ENCODE measurements around the gene MGAT5B. TPM values are rescaled to one million over a fixed set of nuclear protein-coding genes. Genes with fewer than 3 reads are reported as not detected.

Gene MGAT5B
- total RNA-seq, 1 experiment from 2014 or later, result 4.4 TPM

DNA sequence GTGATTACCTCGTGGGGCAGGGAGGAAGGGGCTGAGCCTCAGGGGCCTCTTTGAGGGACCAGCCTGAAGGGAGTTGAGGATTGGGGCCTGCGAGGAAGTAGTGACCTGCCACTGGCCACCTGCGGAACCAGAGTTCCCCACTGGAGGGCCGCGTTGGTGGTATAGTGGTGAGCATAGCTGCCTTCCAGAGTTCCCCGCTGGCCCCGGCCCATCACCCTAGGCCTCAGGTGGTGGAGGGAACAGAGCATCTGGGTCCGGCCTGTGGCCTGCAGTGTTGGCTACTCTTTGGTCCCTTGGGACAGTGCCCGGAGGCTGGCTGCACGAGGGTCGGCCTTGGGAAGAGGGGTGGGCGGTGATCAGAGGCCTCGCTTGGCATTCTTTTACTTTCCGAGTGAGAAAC is 20.5 kb downstream of the MGAT5B start:
- Histone ChIP-seq H3K9ac (ENCODE audit: low read length) (no peak overlapping the region), H3K79me2 (ENCODE audit: insufficient read depth, low read length) (no peaks in the 10 kb centered on the region), H4K20me1 (ENCODE audit: insufficient read depth) (no peaks in the 10 kb centered on the region), H3K27ac (ENCODE audit: low read depth, low read length) (no peak overlapping the region), H3K4me3 (replicated peaks in 1 of 2; ENCODE audit: low read depth in 1 of 2, low read length in 2 of 2) (no peak overlapping the region), H3K36me3 (ENCODE audit: control insufficient read depth in 1 of 2, insufficient read depth in 2 of 2, low read length in 2 of 2) (no peaks in the 10 kb centered on the region), H3K4me2 (ENCODE audit: low read length) (no peak overlapping the region), H3K27me3 (ENCODE audit: insufficient read depth, low read length) (no peaks in the 10 kb centered on the region), H3K4me1 (ENCODE audit: control insufficient read depth in 1 of 2, insufficient read depth in 2 of 2, low read length in 2 of 2) (peaks cover 0 to 3% of the 10 kb centered on the region in 2 experiments; a peak in 1 of 4 replicates), H3K9me3 (ENCODE audit: control insufficient read depth in 1 of 2, insufficient read depth in 1 of 2, low read depth in 1 of 2, low read length in 2 of 2) (no peaks in the 10 kb centered on the region), H3K9me2 (ENCODE audit: insufficient read depth) (no peaks in the 10 kb centered on the region), H2AFZ (ENCODE audit: low read depth, low read length, poor library complexity, severe bottlenecking) (no peak overlapping the region)
- no TSS peak for BruUV-seq (replicated peaks)
- POLR2A ChIA-PET, result no interaction called here
- RAD21 ChIA-PET (ENCODE audit: low non-redundant PET in 1 of 2, low total read pairs in 2 of 2, uncharacterized antibody in 2 of 2, unreplicated experiment in 2 of 2), result no interaction called here
- DNase-seq (ENCODE audit: low read depth, low spot score) (no peak), ATAC-seq (peak; percentile 65)
- CTCF ChIA-PET, result no interaction called here
- intact Hi-C loops (cut with micrococcal nuclease), result no loop called here
- TF ChIP-seq, protein P1, sequence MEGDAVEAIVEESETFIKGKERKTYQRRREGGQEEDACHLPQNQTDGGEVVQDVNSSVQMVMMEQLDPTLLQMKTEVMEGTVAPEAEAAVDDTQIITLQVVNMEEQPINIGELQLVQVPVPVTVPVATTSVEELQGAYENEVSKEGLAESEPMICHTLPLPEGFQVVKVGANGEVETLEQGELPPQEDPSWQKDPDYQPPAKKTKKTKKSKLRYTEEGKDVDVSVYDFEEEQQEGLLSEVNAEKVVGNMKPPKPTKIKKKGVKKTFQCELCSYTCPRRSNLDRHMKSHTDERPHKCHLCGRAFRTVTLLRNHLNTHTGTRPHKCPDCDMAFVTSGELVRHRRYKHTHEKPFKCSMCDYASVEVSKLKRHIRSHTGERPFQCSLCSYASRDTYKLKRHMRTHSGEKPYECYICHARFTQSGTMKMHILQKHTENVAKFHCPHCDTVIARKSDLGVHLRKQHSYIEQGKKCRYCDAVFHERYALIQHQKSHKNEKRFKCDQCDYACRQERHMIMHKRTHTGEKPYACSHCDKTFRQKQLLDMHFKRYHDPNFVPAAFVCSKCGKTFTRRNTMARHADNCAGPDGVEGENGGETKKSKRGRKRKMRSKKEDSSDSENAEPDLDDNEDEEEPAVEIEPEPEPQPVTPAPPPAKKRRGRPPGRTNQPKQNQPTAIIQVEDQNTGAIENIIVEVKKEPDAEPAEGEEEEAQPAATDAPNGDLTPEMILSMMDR (IDR thresholded peaks at IDR 0.05 in 2 of 3, conservative IDR thresholded peaks at IDR 0.05 in 1 of 3; ENCODE audit: borderline replicate concordance in 1 of 3, insufficient read depth in 1 of 3, low read depth in 2 of 3, low read length in 2 of 3), result peak in 2 of 3 experiments; percentile 11 to 22; a peak in 1 of 6 replicates
- TF ChIP-seq, protein P2, sequence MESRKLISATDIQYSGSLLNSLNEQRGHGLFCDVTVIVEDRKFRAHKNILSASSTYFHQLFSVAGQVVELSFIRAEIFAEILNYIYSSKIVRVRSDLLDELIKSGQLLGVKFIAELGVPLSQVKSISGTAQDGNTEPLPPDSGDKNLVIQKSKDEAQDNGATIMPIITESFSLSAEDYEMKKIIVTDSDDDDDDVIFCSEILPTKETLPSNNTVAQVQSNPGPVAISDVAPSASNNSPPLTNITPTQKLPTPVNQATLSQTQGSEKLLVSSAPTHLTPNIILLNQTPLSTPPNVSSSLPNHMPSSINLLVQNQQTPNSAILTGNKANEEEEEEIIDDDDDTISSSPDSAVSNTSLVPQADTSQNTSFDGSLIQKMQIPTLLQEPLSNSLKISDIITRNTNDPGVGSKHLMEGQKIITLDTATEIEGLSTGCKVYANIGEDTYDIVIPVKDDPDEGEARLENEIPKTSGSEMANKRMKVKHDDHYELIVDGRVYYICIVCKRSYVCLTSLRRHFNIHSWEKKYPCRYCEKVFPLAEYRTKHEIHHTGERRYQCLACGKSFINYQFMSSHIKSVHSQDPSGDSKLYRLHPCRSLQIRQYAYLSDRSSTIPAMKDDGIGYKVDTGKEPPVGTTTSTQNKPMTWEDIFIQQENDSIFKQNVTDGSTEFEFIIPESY (IDR thresholded peaks at IDR 0.05; ENCODE audit: extremely low read depth, insufficient replicate concordance, low read length), result no peak

DNA sequence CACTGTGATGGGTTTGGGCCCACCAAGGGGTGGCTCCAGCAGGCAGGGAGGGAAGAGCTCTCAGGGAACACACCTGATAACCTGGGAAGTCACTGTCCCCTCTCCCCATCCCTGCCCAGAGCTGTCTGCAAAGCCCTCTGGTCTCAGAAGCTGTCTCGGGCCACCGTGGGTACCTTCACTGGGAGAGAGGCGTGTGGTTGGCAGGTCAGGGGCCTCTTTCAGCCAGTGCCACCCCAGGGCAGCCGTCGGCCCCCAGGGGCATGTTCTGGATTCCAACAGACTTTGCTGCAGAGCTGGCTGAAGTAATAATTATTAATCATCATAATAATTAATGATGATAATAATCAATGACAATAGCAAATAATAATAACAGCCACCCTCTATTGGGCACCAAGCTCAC is 21.1 kb downstream of the MGAT5B start:
- no peak overlapping the region for H3K27ac ChIP-seq (ENCODE audit: low read depth, low read length)
- no peaks in the 10 kb centered on the region for H3K9me3 ChIP-seq (ENCODE audit: control insufficient read depth in 1 of 2, insufficient read depth in 1 of 2, low read depth in 1 of 2, low read length in 2 of 2)
- H4K20me1 ChIP-seq (ENCODE audit: insufficient read depth), result no peaks in the 10 kb centered on the region
- no peak overlapping the region for H2AFZ ChIP-seq (ENCODE audit: low read depth, low read length, poor library complexity, severe bottlenecking)
- DNase-seq (ENCODE audit: low read depth, low spot score), result no peak
- no peak overlapping the region for H3K9ac ChIP-seq (ENCODE audit: low read length)
- no peaks in the 10 kb centered on the region for H3K36me3 ChIP-seq (ENCODE audit: control insufficient read depth in 1 of 2, insufficient read depth in 2 of 2, low read length in 2 of 2)
- RAD21 ChIA-PET (ENCODE audit: low non-redundant PET in 1 of 2, low total read pairs in 2 of 2, uncharacterized antibody in 2 of 2, unreplicated experiment in 2 of 2), result no interaction called here
- POLR2A ChIA-PET, result no interaction called here
- no peak overlapping the region for H3K4me3 ChIP-seq (replicated peaks in 1 of 2; ENCODE audit: low read depth in 1 of 2, low read length in 2 of 2)
- H3K4me2 ChIP-seq (ENCODE audit: low read length), result no peak overlapping the region
- ATAC-seq, result no peak
- intact Hi-C loops (cut with micrococcal nuclease), result no loop called here
- H3K9me2 ChIP-seq (ENCODE audit: insufficient read depth), result no peaks in the 10 kb centered on the region
- CTCF ChIA-PET, result no interaction called here
- no peaks in the 10 kb centered on the region for H3K79me2 ChIP-seq (ENCODE audit: insufficient read depth, low read length)
- H3K4me1 ChIP-seq (ENCODE audit: control insufficient read depth in 1 of 2, insufficient read depth in 2 of 2, low read length in 2 of 2), result peaks cover 0 to 3% of the 10 kb centered on the region in 2 experiments; a peak in 1 of 4 replicates
- no TSS peak for BruUV-seq (replicated peaks)
- H3K27me3 ChIP-seq (ENCODE audit: insufficient read depth, low read length), result no peaks in the 10 kb centered on the region
- TF ChIP-seq CBX3 (IDR thresholded peaks at IDR 0.05; ENCODE audit: low read depth) (no peak), JUND (IDR thresholded peaks at IDR 0.05) (no peak), ZNF274 (IDR thresholded peaks at IDR 0.05; ENCODE audit: low read depth, low read length) (no peak), EZH2phosphoT487 (IDR thresholded peaks at IDR 0.05; ENCODE audit: borderline replicate concordance) (no peak), ZFX (IDR thresholded peaks at IDR 0.05) (no peak), RAD21 (IDR thresholded peaks at IDR 0.05; ENCODE audit: low read depth) (no peak), POLR2AphosphoS5 (IDR thresholded peaks at IDR 0.05; ENCODE audit: low read depth, low read length) (no peak), ELF1 (IDR thresholded peaks at IDR 0.05; ENCODE audit: borderline replicate concordance, low read depth) (no peak), CEBPB (IDR thresholded peaks at IDR 0.05; ENCODE audit: low read depth) (no peak)
- TF ChIP-seq, protein P1 (IDR thresholded peaks at IDR 0.05 in 2 of 3, conservative IDR thresholded peaks at IDR 0.05 in 1 of 3; ENCODE audit: borderline replicate concordance in 1 of 3, insufficient read depth in 1 of 3, low read depth in 2 of 3, low read length in 2 of 3), result no peak
